NAMALWA (cell line): Measurements from ENCODE around the gene PRDM12.

Experiments used
- DNase-seq: peaks from one replicate; pipeline ENCODE4 v3.0.0-alpha.2; 2015; ENCODE audit warnings: low spot score

Gene PRDM12

DNA sequence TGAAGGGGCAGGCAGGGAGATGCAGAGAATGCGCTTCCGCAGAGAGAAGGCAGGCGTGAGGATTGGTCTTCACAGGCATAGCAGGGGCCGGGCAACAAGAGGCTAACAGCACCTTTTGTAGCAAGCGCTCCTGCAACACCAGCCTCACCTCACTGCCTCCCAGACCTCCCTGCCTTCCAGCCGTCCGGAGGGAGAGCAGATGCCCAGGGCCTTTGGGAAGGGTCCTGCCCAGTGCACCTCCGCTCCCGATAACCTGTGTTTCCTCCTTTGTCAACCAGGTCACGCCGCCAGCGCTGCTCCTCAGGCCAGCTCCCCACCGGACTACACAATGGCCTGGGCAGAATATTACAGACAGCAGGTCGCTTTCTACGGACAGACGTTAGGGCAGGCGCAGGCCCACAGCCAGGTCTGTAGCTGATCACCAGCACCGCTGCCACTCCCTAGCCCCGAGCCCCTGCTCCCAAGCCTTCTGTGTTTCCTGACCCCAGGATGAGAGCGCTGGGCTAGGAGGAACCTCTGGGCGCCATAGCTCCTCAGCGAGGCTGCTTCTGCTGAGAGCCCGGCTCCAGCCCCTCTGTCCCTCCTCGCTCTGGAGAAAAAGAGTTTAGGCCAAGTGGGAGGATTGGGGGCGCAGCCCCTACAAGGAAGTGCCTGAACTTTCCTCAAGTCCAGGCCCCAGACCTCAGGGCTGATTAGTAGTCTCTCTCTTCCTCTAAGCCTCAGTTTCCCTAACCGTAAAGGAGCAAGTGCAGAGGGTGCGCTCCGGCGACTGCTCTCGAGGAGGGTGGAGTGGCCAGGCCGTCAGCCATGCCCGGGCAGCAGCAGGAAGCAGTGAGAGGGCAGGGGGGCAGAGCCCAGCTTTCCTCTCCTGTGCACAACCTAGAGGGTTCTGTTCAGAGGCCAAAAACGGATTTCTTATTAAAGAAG lies 28.4 kb upstream of the PRDM12 start:
- DNase-seq, result no peak

DNA sequence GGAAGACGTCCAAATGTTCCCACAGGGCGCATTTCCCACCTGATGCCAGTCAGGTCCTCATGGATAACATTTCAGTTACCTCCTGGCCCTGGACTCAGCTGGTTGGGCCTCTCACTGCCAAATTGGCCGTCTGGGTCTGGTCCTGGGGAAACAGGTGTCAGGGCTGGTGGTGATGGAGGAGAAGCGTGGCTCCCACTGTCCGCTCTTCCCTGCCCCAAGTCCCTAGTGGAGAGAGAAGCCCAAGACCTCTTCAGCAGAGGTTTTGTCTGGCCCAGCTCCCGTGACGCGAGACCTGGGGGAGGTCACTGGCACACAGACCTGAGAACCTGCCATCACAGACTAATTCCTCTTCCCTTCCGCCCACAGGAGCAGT lies 27.8 kb upstream of the PRDM12 start:
- DNase-seq, result no peak

DNA sequence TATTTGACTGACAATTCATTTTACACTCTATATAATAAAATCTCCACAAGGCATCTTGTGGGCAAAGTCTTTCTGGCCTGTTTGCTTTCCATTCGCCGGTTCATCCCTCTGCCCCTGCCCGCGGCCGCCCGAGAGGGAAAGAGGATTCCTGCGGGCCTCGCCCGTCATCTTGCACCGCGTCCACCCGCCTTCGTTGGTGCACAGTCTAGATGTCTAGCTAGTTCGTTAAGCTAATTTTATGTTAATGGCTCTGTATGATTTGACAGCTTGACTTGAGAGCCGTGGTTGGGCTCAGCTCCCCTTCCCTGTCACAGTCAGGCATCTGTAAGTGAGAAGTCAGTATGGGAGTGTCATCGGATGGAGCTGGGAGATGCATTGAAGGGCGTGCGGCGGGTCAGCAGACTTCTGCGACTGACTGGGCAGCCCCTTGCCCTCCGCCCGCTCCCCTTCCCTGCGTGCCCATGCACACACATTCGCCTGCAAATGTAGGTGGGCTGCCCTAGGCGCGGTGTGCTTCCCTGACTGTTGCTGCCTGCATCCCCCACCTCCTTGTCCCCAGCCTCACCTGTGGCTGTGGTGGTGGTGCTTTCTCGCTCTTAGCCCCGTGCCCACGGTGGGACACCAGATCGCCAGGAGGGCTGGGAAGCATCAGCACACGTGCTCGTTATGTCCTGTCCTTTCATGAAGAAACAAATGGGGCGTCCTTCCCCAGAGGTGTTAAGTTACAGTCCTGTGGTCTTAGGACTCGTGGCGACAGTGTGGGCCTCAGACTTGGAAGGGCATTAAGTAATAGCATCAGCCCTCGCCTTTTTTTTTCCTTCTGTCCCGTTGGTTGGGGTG lies 25.9 kb upstream of the PRDM12 start:
- no peak for DNase-seq

DNA sequence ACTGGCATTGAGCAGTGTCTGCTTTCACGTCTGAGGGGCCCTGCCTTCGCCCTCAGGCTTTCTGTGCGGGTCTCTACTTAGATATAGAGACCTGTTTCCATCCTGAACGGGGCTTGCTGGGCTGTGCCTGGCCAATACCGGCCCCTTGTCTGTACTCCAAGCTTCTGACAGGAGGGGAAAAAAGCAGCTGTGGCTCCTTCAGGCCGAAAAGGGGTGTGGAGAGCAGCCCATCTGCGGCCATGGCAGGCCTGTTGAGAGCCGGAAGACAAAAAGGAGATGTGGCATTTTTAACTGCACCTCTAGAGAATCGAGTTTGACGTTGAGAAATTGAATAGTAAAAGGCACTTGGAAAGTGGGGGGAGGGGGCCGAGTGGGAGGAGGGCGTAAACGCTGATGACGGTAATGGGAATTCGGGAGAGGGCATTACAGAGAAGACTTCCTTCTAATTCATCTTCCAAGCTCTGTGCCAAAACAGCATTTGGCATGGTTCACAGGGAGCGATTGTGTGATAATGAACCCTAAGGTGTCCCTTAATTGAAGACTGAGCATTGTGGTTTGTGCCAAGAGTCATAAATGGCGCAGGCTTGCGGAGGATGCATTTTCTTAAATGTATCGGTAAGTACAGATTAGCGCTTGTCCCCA lies 25.1 kb upstream of the PRDM12 start:
- DNase-seq, result no peak

DNA sequence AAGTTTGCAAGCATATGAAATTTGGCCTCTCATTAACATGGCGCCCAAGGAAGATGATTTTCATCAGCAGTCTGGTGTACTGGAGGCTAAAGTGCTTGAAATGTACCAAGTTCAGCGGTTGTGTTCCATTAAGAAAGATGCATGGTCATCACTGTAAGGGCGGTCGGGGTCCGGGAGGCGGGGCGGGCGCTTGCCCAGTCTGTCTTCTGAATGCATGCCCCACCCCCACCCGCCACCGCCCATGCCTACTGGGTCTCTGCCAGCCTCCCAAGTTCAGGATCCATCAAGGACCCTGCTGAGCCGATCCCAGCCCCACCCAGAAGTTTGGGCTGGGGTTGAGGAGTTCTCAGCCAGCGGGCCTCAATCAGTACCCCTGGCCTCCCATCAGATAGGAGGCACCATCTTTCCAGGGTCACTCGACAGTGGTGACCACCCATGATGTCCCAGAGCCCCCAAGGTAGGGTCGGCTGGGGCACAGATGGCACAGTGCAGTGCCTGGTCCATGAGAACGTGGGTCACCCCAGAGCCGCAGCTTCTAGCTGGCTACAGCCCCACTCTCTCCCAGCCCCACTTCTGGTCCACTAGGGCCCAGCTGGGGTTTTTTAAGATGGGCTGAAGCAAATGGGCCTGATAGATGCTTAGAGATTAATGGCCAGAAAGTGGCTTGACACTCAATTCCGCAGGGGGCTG lies 24.4 kb upstream of the PRDM12 start:
- DNase-seq, result no peak

DNA sequence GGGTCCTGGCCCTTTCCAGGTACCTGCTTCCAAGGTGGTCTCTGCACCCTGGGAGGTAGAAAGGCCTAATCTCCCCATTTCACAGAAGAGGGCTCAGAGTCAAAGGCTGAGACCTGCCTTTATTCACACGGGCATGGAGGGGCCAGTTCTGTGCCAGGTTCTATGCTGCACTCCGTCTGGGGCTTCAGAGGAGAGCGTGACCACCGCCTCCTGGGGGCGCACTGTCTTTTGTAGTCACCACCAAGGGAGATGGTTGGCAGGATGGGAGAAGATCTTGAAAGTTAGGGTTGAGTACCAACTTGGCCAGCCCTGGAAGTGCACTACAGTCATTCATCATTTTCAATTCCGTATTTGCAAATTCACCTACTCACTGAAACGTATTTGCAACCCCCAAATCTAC lies 23.7 kb upstream of the PRDM12 start:
- DNase-seq, result no peak

DNA sequence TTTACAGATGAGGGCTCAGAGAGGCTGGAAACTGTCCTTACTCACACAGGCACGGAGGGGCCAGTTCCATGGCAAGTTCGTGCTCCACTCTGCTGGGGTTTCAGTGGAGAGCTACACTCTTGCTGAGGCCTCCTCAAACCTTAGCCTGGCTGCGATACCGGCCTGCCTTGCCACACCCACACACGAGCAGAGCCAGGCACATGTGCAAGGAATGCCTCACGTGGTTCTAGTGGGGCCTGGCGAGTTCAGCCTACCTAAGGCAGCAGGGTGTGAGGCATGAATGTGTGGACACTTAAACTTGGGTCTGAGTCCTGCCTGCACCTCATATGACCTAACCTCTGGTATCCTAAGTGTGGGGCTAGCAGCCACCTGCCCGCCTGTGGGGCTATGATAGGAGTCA lies 21.5 kb upstream of the PRDM12 start:
- no peak for DNase-seq

DNA sequence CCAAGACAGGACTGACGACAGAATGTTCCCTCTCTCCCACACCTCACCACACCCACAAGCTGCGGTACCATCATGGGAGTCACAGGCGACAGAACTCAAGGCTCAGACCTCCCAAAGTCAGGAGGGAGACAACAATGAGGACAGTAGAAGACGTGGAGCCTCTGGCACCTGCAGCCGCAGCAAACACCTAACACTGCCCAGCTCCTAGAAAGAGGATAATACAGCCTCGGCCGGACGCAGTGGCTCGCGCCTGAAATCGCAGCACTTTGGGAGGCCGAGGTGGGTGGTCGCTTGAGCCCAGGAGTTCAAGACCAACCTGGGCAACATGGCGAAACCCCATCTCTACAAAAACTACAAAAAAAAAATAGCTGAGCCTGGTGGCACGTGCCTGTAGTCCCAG lies 13.2 kb upstream of the PRDM12 start:
- DNase-seq, result no peak

DNA sequence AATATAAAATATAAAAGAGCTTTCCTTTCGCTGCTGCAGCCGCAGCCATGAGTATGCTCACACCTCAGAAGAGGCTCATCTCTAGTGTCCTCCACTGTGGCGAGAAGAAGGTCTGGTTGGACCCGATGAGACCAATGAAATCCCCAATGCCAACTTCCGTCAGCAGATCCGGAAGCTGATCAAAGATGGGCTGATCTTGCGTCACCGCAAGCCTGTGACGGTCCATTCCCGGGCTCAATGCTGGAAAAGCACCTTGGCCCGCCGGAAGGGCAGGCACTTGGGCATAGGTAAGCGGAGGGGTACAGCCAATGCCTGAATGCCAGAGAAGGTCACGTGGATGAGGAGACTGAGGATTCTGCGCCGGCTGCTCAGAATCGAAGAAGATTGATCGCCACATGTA lies 12.6 kb upstream of the PRDM12 start:
- DNase-seq, result no peak

DNA sequence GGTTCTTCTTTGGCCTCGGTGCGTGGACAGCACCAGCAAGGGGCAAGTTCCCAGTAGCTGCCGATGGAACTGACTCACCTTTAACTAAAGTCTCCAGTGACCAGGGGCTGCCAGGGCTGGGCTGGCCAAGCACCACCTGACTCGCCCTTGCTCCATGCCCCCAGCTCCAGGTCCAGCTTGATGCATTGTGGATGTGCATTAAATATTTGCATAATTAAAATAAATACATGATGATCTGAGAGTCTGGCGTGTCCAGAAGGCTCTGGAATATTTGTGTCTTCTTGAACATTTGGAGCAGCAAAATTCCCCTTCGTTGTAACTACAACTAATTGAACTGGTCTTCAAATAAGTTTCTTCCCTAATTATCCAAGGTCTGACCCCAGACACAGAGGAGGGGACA lies 9.5 kb upstream of the PRDM12 start:
- no peak for DNase-seq

DNA sequence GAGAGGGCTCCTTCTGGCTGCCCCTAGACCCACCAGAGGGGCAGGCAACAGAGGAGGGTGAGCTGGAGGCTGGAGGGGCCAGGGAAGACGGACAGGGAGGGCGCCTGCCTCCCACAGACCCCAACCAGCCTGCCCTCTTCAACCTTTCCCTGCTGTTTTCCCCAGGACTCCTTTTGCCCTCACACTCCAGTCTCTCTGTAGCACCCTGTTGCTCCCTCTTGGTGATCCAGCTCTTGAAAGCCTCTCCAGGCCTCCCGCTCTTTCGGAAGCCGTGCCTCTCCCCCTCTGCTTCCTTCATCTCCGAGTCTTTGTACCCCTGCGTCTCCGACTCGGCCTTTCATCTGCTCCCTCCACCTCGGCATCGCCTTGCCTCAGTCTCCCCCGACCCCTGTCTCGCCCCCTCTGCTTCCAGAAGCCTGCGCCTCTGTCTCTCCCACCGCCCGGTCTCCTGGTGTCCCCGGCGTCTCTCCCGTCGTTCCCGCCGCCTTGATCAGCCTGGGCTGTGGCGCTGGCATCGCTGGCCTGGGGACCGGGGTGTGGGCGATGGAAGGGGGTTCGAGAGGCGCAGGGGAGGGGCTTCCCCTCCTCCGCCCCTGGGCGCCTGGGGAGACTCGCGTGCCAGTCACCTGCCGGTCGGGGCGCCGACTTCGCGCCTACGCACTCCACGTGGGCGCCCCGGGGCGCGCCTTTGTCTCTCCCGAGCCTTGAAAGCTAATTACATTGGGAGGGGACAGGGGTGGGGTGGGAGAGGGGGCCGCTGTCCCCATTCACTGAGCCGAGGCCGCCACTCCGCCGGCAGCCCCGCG lies 5.3 kb upstream of the PRDM12 start:
- DNase-seq, result no peak

DNA sequence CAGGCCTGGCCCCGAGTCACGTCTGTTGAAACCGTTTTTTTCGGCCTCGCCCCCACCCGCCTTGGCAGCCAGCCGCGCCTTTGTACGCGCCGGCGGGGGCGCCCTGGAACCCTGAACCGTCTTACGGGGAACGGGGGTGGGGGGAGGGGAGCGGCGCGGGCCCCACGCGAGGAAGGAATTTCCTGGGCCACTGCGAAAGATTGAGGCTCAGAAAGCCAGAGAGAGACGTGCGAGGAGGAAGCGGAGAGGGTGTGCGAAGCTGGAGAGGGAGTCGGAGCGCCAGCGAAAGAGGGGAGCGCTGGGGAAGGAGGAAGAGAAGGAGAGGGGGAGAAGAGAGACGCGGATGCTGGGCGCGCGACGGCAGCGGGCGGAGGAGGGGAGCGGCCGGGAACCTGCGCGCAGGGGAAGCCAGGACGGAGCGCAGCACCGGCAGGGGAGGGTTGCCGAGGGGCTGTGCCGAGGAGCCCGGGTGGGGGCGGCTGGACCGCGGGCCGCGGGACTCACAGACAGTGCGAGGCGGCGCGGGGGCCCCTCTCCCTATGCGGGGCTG lies 4.6 kb upstream of the PRDM12 start:
- DNase-seq, result no peak

DNA sequence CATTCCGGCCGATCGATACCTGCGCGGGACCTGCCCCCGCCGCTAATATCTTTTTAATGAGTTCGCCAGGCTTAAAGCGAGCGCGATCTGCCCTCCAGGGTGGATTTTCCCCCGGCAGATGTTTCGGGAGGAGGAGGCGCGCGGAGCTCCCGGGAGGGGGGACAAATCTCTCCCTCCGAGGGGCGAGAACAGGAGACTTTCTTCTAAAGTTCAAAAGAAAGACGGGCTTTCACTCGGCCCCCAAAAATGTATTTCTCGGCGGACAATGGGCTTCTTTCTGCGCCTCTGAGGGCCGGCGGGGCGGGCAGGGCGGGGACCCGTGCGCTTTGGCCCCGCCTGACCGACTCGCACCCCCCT lies 4.1 kb upstream of the PRDM12 start:
- DNase-seq, result no peak

DNA sequence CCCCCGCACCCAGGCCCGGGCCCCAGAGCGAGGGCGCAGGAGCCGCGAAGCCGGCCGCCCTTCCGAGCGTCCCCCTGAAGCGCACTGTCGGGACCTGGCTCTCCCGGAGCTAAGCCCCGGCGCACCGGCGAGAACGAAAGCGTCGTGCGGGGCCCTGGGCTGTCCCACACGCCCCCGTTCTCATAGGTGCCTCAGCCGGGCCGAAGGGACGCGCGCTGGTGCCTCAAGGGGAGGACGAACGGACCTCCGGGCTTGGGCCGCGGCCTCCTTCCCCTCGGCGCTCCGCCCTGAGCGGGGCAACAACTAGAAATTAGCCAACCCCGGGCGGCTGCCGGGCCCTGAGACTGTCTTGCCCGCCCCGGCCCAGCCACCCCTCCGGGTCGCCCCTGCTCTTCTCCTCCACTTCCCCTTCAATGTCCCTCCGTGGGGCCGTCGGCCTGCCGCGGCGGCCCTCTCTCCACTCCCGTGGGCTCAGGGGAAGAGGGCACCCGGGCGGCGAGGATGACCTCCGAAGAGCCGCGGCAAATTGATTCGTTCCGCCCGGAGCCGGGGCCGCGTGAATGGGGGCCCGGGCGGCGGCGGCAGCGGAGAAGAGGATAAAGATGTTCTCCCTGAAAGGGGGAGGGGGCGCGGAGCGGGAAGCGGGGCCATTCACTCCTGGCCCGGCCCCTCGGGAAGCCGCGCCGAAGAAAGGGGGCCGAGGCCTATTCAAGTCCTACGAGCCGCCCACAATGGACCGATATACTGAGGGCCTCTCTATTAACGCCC lies 3.5 kb upstream of the PRDM12 start:
- DNase-seq, result no peak

DNA sequence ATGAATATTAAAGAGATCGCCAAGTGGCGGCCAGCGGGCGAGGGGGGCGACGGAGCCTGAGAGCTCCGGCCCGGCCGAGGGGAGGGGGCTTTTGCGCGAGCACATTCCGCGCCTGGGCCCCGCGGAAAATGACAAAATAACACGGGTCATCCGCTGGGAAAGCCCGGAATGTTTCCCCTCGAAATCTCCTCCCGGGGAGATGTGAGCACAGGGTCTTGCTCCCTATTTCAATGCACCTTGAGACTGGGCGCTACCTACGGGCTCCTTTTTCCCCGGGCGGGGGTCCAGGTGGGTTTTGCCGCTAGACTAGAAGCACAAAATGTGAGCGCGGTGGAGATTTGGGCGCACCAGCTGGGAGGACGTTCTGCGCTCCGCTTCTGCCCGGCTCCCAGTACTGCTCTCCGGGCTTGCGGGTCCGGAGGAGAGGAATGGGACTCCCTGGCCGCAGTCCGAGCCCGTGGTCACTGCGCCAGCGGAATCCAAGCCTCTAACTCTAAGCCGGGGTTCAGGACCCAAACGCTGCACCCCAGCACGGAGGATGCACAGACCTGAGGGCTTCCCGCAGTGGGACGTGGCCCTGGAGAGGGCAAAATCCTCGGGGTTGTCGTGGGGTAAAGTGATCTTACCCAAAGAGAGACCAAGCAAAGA lies 2.8 kb upstream of the PRDM12 start:
- no peak for DNase-seq

DNA sequence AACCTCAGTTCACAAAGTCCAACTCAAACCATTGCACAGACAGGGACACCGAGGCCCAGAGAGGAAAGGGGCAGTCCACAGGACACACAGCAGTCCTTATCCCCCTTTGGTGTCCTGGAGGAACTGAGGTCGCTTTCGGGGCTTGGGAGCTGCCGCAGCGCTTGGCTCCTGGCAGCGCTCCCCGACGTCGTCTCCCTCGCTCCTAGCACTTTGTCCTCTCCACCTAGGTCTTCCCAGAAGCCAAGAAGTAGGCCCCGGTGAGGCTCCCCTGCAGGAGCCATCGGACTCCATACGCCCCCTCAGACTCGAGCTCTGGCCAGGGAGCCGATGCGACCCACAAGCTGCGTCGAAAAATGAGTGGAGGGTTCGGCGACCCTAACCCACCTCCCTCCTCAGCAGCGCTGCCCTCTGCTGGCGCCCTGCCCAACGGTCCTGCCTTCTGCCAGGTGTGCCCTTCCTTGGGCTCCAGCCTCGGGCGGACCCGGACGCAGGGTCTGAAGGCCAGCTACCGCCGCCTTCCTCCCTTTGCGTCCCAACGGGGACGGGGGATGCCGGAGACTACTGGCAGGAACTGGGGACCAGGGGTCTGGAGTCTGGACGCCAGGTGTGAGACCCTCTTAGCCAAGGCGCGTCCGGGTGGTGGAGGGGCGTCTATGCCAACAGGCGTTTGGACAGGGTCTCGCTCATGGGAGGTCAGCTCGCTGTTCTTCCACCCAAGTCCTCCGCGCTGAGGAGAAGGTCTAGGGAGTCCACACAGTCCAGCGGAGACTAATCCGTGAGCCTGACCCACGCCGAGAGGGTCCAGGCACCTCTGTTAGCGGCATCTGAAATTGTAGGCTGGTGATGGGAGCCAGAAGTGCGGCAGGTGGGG lies 2.1 kb upstream of the PRDM12 start:
- DNase-seq, result no peak

DNA sequence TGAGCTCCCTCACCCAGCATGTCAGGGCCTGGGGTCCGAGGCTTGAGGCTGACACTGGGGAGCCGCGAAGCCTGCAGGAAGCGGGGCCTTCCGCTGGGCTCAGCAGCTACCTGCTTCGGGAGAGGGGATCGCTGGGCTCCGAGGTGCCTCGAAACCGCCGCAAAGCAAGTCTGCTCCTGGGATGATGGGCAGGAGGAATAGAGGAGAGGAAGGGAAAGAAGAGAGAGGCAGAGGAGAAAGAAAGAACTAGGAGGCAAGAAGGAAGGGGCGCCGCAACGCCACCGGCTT lies 1.5 kb upstream of the PRDM12 start:
- DNase-seq, result no peak

DNA sequence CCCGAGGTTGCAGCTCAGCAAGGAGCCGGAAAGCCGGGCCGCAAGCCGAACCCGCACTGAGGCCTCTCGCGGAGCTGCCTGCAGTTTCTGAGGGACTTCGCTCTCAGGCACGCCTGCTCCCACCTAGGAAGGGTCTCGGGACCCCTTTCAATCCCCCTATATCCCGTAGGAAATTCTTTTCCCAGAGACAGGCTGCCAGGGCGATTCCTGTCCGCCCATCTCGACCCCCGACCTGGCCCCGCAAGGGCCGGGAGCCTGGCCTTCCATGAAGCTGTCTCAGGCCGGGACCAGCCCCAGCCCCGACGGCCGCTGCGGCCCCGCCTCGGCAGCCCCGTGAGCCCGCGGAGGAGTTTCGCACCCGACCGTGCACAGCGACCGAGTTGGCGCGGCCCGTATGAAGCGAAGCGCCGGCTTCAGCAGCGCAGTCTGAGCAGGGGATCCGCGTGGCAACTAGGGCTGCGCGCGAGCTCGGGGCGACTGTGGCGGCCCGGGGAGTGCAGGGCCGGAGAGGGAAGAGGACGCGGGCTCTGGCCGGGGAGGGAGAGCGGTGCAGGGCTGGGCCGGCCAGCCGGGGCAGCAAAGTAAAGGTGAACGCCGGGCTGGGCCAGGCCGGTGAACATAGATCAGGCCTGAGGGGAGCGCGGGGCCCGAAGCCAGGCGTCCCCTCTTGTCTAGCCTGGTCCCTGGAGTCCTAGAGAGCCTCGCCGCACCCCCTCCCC lies 977 bp upstream of the PRDM12 start:
- DNase-seq, result no peak

DNA sequence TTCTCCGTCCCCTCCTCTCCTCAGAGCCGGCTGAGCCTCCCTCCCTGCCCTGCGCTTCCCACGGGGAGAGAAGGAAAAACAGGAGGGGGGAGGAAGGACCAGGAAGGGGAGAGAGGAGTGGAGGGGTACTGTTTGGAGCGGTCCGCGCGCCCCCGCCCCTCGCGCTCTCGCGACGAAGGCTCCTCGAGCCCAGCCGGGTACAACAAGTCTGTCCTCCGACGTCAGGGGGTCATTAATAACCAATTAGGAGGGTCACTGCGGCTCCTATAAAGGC lies 480 bp upstream of the PRDM12 start:
- DNase-seq, result no peak
